Vagina (tissue), 2 donors: ENCODE data around the gene DDX20. TPM values are rescaled to one million over a fixed set of nuclear protein-coding genes. Genes with fewer than 3 reads are reported as not detected.
A peak's percentile ranks its signal among the peaks of the same experiment; 100 is the strongest.

Experiments used
- DNase-seq, 2 donors: peaks; one replicate each; pipeline ENCODE4 v3.0.0-alpha.2; 2017; ENCODE audit errors: extremely low spot score in 2 of 2
- H3K27ac ChIP-seq: fragments of 200-600 bp; sonication (generic); one replicate; pipeline ENCODE4 v1.5.1; 2019
- H3K27me3 ChIP-seq: fragments of 200-600 bp; sonication (generic); one replicate; pipeline ENCODE4 v1.5.1; 2019
- H3K36me3 ChIP-seq, 2 donors: fragments of 200-600 bp; sonication (generic); one replicate each; pipeline ENCODE4 v1.5.1; 2017 to 2019
- H3K4me1 ChIP-seq: fragments of 200-600 bp; sonication (generic); one replicate; pipeline ENCODE4 v1.5.1; 2019
- H3K4me3 ChIP-seq, 2 donors: fragments of 200-600 bp; sonication (generic); 1 replicate in 1 of 2; 2 replicates in 1 of 2; pipeline ENCODE4 v1.5.1; 2016 to 2019
- H3K9me3 ChIP-seq: fragments of 200-600 bp; sonication (generic); one replicate; pipeline ENCODE4 v1.5.1; 2019
- CTCF ChIP-seq, 3 experiments: fragments of 450-650 bp in 2 of 3; fragments of 200-600 bp in 1 of 3; sonication (generic) in 1 of 3; IDR thresholded peaks; one replicate each; pipeline ENCODE4 v1.5.1; 2017 to 2019; ENCODE audit warnings: antibody characterized with exemption in 3 of 3, mild to moderate bottlenecking in 2 of 3, moderate library complexity in 2 of 3
- POLR2A ChIP-seq, 2 donors: fragments of 450-650 bp; IDR thresholded peaks; one replicate each; pipeline ENCODE4 v1.6.1; 2017; ENCODE audit warnings: antibody characterized with exemption in 2 of 2, mild to moderate bottlenecking in 2 of 2, moderate library complexity in 2 of 2
- POLR2AphosphoS5 ChIP-seq, 2 donors: sonication (generic); formaldehyde crosslinking; IDR thresholded peaks; one replicate each; pipeline ENCODE4 v1.9.0; 2017; ENCODE audit warnings: antibody characterized with exemption in 2 of 2, mild to moderate bottlenecking in 2 of 2, low read depth in 1 of 2; ENCODE audit not compliant: insufficient read depth in 1 of 2
- intact Hi-C: fragments of 100-400 bp; cut with DNase I; formaldehyde crosslinking; loops from one replicate; pipeline ENCODE4 v1.15.1; 2023
- total RNA-seq: library from RNA; depleted of rRNA; stranded (reverse); fragments of >200 nt; gene quantifications from one replicate; pipeline ENCODE4 v1.2.3, GENCODE V29; 2016

The DDX20 gene
- total RNA-seq, 1 donor from 2014 or later = 16.2 TPM

GRCh38 chr1:111768625-111769024 lies 12.9 kb downstream of the DDX20 start:
- no peaks in the 10 kb centered on the region for H3K9me3 ChIP-seq
- H3K27me3 ChIP-seq = no peaks in the 10 kb centered on the region
- H3K4me3 ChIP-seq = no peak overlapping the region
- H3K36me3 ChIP-seq = peaks cover 0 to 35% of the 10 kb centered on the region in 2 donors
- no peaks in the 10 kb centered on the region for H3K4me1 ChIP-seq
- no peak for DNase-seq
- no peak overlapping the region for H3K27ac ChIP-seq
- TF ChIP-seq POLR2AphosphoS5 (IDR thresholded peaks at IDR 0.05; ENCODE audit: insufficient read depth in 1 of 2, low read depth in 1 of 2) (no peak), POLR2A (IDR thresholded peaks at IDR 0.05) (no peak), CTCF (IDR thresholded peaks at IDR 0.05) (no peak)
- intact Hi-C loops = loop anchor here (5.0 to 10.0 kb wide), 3 partner anchors 54 to 546 kb away; no protein-coding TSS in a partner anchor

GRCh38 chr1:111769517-111770146 lies 13.9 kb downstream of the DDX20 start:
- peak overlapping the region; percentile 1 for H3K27ac ChIP-seq
- intact Hi-C loops = loop anchor here (5.0 to 10.0 kb wide), 3 partner anchors 55 to 547 kb away; no protein-coding TSS in a partner anchor

GRCh38 chr1:111770916-111771315 lies 15.2 kb downstream of the DDX20 start:
- TF ChIP-seq POLR2AphosphoS5 (IDR thresholded peaks at IDR 0.05; ENCODE audit: insufficient read depth in 1 of 2, low read depth in 1 of 2) (no peak), POLR2A (IDR thresholded peaks at IDR 0.05) (no peak), CTCF (IDR thresholded peaks at IDR 0.05) (no peak)
- intact Hi-C loops = no loop called here
- no peak overlapping the region for H3K27ac ChIP-seq
- peaks cover 0 to 17% of the 10 kb centered on the region in 2 donors for H3K36me3 ChIP-seq
- H3K4me3 ChIP-seq = no peak overlapping the region
- H3K27me3 ChIP-seq = no peaks in the 10 kb centered on the region
- DNase-seq = no peak
- H3K4me1 ChIP-seq = no peaks in the 10 kb centered on the region
- no peaks in the 10 kb centered on the region for H3K9me3 ChIP-seq

More at GRCh38 chr1:111769517-111770146, 13.9 kb downstream of the DDX20 start:
- Histone ChIP-seq H3K9me3 (no peaks in the 10 kb centered on the region), H3K36me3 (peaks cover 0 to 25% of the 10 kb centered on the region in 2 donors), H3K4me1 (no peaks in the 10 kb centered on the region), H3K27me3 (no peaks in the 10 kb centered on the region), H3K4me3 (no peak overlapping the region)
- DNase-seq = no peak
- TF ChIP-seq CTCF (IDR thresholded peaks at IDR 0.05) (peak; percentile 55 to 87 (median 83)), POLR2A (IDR thresholded peaks at IDR 0.05) (no peak)

- Histone ChIP-seq H3K27ac (no peak overlapping the region), H3K36me3 (no peaks in the 10 kb centered on the region)
- intact Hi-C loops = no loop called here
These were observed 20.3 kb downstream of the DDX20 start for GRCh38 chr1:111775966-111776365.

More at GRCh38 chr1:111775966-111776365, 20.3 kb downstream of the DDX20 start:
- no peaks in the 10 kb centered on the region for H3K27me3 ChIP-seq
- H3K9me3 ChIP-seq = no peaks in the 10 kb centered on the region
- no peak overlapping the region for H3K4me3 ChIP-seq
- no peak for DNase-seq
- TF ChIP-seq CTCF (IDR thresholded peaks at IDR 0.05) (no peak), POLR2A (IDR thresholded peaks at IDR 0.05) (no peak)
- H3K4me1 ChIP-seq = no peaks in the 10 kb centered on the region
